HG02884 (cell line): ENCODE results near the gene CEP85L.

Experiments
- ATAC-seq: cut with Tn5 transposase; IDR thresholded peaks from one replicate; pipeline ENCODE4 v1.9.1; 2021; ENCODE audit warnings: mild to moderate bottlenecking, moderate library complexity; ENCODE audit not compliant: unreplicated experiment

Gene CEP85L

DNA sequence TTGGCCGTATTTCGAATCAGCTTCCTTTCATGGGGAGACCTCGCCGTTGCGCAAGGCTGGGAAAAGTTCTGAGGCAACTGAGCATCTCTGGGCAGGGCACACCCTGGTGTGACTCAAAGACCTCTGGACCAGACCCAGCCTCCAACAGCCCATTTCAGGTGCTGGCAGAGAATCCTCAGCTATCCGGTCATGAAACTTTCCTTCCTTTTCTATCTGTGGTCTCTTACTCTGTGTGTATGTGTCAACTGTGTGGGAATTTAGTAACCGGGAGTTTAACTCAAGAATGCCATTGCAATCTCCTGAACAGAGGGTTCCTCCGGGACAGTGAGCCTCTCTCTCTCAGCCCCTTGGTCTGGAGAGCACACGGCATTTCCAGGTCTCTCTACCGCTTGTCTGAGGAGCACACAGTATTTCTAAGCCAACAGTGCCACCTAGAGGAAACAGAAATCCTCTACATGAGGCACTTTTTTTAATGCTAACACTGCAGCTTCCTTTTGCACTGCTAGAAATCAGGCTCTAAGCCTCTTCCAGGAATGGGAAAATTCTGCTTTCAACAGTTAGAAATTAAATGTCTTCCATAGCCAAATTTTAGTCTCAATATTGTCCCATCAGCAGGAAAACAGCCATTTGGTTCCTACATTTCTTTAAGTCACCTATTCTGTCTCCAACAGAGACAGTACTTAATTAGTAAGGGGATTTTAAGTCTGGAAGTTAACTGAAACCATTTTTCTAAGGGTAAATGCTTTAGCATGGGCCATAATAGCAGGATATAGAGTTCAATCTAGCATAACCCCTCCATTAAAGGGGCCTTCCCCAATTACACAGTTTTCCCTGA is 70.6 kb downstream of the CEP85L start:
- ATAC-seq = peak; percentile 80

DNA sequence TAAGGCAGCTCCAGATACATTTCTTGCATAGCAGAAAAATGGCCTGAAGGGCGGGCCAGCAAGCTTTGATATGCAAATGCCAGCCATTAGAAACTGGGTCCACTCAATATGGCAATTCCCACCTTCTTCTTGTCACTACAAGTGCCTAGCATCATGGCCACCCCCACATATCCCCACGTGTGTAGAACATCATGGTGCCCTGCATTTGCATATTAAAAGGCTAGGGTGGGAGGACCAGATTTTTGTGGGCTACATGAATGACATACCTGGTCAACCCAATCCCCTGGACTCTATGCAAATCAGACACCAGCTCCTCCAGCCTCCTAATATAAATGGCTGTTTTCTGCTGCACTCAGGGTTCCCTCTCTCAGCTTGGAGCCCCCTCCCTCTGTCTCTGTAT is 71.6 kb downstream of the CEP85L start:
- ATAC-seq = no peak

DNA sequence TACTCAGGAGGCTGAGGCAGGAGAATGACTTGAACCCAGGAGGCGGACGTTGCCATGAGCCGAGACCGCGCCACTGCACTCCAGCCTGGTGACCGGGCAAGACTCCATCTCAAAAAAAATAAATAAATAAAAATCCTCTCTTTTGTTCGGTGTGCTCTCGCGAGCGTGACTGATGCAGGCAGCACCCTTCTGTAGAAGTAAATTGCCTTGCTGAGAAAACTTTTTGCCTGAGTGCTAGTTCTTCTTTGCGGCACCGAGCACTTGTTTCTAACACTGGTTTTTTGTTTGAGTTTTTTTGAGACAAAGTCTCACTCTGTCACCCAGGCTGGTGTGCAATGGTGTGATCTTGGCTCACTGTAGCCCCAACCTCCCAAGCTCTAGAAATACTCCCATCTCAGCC is 72.8 kb downstream of the CEP85L start:
- no peak for ATAC-seq

DNA sequence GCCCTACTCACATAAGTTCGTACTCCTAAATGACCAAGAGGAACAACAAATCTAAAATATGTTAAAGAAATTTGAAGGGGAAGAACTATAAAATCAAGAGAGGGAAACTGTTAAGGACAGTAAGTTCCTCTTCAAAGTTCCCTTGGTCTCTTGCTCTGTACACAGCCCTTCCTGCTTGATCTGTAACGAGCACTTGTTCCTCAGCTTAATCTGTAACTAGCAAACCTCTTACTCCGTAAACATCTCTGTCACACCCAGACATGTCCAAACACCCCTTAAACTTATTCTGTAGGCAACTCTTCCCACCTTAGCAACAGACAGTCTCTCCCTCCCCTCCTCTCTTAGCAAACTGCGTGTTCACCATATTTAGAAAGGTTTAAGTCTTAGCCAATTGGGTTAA is 73.4 kb downstream of the CEP85L start:
- ATAC-seq = no peak

DNA sequence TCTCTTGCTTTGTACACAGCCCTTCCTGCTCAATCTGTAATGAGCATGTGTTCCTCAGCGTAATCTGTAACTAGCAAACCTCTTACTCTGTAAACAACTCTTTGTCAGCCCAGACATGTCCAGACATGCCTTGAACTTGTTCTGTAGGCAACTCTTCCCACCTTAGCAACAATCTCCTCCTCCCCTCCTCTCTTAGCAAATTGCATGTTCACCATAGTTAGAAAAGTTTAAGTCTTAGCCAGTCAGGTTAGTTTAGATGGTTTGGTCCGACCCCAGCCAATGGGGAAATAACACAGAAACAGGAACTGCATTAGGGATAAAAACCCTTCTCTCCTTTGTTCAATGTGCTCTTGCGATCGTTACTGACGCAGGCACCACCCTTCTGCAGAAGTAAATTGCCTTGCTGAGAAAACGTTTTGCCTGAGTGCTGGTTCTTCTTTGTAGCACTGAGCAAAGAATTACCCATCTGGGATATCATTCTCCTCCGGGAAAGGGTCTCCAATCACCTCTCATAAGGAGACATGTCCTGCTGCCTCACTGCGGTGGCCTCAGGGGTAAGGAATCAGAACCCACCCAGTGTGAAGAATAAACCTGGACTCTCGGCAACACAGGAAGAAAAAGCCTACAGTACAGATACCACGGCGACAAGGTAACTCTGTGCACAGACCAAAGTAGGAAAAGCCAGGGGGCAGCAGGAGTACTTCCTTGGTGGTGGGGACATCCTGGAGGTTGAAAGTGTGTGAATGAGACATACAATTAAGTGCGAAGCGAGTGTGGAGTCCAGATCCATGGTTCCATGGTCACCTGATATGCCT is 77.1 kb downstream of the CEP85L start:
- ATAC-seq = no peak

DNA sequence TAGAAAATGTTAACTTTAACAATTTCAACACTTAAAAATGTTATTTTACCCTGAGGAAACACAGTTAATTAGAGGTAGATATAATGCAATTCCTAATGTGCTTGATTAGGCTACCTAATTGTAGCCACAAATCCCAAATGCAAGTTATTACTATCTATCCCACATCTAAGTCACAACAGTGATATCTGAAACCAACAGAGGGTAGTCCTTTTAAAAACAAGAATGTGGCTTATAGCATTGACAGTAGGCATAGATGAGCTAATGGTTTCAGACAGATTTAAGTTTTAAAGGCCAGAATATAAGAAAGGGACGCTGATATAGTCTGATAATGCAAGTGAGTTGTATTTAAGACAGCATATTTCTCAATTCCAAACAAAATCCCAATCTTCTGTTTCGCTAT is 80.3 kb downstream of the CEP85L start:
- ATAC-seq = no peak

DNA sequence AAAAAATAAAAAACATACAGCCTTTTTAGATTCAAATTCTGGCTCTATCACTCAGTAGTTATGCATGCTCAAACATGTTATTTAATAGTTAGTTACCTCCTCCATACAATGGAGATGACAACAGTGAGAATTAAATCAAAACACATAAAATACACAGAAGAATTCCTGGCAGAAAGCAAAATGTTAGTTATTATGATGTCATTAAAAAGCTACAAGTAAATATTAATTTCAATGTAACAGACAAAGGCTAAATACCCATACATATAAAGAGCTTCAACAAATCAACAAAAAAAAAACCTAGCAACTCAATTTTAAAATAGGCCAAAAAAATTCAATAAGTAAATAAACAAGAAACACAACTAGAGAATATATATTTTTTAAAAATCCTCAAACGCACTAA is 81.9 kb downstream of the CEP85L start:
- no peak for ATAC-seq

DNA sequence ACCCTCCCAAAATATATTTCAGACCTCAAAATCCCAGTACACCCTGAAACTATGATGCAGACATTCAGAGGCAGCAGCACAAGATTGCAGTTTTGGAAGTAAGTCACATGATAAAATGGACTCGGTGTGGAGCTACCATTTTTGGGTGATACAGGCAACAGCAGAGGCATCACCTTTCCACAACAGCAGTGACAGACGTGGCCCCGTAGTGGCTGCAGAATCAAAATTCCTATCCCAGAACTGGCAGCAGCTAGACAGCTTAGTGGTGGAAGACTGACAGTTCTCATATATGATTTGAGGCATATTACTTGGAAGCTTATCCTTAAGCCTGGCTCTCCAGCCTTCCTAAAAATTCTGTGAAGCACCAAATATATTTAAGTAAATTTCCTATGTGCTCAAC is 83.4 kb downstream of the CEP85L start:
- ATAC-seq = no peak

DNA sequence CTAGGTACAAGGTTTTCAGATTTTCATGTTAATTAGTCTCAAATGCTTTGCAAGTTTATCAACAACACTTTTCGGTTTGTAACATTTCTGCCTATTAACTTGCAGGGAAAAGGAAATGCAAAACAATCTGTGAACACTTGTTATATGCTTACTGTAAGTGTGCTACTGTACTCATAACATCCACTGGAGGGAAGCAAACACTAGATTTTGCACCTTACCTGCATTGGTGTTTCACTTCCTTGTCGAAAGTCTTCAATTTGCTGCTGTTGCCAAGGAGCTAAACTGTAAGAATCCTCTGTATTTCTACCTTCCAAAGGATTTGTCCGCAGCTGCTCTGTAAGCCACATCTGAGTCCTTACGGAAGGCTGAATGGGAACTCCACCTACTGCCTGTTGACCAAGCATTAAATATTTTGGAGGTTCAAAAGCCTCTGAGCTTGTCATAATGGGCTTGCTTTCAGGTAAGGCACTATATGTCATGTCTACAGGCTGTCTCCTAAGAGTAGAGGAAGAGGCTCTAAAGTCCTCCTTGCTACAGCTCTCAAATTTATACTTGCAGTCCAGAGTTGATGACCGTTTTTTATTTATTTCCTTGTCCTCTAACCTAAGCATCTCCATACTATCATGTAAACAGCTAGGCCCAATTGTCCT is 86.0 kb downstream of the CEP85L start:
- peak; percentile 99 for ATAC-seq

DNA sequence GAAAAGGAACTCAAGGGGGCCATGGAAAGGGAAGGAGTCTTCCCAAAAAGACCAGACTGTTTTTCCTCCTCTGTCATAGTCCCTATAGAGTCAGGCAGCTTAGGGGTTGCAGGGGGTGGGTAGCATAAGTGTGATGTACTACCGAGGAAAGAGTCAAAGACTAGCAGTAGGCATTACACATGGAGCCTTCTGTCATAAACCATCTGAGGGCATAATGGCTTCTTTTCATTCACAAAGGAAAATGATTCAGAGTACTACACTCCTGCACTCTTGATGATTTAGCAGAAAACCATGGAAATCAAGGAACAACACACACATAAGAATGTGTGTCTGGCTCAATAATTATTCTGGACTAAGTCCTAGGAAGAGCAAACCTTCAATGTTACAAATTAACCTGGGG is 88.4 kb downstream of the CEP85L start:
- no peak for ATAC-seq

DNA sequence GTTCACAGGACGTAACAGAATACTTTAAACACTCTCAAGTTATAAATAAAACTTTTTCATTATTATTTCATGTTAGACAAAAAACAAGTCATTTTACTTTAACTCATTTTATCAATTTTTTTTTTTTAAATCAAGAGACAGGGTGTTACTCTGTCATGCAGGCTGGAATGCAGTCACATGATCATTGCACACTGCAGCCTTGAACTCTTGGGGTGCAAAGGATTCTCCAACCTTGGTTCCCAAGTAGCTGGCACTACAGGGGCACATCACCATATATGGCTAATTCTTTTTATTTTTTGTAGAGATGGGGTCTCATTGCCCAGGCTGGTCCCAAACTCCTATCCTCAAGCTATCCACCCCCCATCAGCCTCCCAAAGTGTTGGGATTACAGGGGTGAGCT is 89.1 kb downstream of the CEP85L start:
- ATAC-seq = no peak

DNA sequence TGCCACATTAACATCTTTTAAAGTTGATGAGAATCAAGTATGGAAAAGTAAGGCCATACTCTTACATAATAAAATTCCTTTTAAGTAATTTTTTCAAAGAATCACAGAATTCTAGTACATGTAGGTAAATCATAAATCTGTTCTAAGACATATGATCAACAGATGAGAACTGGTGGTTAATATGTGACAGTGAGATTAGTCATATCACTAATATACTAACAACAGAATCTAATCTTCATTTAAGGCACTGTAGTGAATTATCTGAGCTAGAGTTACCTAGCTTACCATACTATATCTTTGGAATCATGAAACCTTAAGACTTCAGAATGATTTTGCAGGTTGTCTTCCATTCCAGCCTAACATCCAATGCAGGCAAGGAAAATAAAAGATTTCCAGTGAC is 91.7 kb downstream of the CEP85L start:
- ATAC-seq = no peak

DNA sequence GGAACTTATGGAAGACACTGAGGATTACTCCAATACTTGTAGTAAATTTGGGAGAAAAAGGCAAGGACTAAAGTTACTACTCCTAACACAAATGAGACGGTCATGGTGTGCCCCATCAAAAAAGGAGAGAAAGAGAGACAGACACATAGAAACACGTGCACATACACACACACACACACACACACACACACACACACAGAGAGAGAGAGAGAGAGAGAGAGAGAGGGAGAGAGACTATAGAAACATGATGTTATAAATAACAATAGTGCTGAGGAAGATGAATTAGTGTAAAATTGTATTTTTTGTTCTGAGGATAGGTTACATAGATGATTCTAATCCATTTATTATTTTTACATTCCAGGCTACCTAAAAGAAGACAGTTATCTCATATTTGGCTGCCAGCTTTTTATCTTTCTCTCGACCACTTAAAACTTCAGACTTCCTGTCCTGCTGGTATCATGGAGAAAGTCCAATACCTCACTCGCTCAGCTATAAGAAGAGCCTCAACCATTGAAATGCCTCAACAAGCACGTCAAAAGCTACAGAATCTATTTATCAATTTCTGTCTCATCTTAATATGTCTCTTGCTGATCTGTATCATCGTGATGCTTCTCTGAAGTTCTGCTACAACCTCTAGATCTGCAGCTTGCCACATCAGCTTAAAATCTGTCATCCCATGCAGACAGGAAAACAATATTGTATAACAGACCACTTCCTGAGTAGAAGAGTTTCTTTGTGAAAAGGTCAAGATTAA is 92.8 kb downstream of the CEP85L start:
- peak; percentile 52 for ATAC-seq

DNA sequence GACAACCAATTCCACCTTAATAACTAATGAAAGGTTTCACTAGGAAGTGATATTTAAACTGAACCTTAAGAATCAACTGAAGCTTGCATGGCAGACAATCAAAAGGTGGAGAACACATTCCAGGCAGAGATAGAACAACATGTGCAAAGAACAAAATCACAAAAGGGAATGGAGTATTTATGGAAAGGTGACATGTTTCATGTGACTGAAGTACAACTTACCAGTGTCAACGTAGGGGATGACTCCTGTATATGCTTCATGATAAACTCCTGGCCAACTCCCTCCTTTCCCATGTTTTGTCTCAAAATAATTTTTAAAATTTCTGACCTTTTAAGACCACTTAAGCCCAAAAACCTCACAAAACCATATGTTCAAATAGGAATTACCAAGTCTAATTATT is 96.7 kb downstream of the CEP85L start:
- ATAC-seq = no peak

DNA sequence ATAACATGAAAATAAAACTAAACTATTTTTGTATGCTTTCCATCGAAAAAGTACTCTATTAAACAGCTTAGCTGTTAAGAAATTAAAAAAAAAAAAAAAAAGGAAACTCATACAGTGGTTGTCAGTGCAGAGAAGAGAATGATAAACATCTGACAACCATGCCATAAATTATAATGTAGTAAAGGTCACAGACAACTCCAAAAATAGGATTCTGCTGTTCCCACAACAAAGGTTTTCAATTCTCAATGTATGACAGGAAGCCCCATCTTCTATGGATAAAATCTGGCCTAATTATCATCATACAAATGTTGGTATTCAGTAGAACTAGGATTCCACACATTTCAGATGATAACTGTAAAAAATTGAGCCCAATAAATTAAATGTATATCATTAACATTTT is 98.3 kb downstream of the CEP85L start:
- no peak for ATAC-seq

DNA sequence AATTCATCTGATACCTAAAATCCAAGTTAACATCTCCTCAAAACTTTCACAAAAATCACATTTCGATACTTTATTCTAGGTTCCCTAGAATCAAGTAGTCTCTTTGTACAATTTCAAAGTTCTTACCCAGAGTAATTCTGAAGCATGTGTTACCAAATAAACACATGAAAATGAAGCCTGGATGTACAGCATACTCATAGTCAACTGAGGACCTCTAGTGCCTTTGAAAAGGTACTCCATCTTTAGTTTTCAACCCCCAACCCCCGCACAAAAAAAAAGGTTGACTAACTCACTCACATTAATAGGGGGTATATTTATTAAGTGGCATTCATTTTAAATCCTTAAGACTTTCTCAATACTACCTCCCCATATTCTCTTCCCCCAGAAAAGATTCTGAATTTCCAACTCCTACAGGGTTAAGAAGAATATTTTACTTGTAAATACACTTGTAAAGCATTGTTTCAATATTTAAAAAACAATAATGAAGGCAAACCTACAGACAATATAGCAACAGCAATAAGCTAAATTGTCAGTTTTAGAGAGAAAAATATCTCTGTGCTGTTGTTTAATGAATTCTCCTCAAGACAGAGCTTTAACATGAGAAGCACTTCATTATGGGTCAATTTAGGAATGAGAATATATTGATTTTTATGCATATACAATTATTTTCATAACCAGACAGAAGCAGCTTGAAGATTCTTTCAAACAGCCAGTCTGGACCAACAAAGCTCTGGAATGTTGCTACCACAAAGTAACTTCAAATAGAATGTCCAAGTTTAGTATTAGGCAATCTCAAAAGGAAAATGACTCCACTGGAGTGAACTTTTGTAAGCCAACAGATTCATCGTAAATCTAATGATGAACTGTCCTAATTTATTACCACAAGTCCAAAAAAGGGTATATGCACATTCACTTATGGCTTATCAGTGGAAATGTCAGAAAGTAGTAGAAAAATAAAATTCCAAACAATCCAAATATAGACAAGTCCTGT is 100.0 kb downstream of the CEP85L start:
- peak; percentile 95 for ATAC-seq

DNA sequence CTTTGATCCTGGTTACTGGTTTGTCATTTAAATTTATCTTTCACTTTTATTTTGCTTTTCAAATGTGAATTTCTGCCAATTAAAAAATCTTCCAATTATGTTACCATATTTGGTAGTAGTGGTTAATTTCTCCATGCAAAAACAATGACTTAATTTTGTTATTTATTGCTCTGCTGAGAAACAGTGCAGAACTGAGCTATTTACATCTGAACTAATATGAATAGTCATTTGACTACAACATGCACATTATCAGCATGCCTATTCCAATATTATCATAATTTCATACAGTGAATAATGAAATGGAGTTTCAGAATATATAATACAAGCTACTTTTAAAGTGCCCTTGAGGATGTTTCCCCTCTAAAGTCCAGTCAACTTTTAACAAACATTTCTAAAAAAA is 102.8 kb downstream of the CEP85L start:
- no peak for ATAC-seq

DNA sequence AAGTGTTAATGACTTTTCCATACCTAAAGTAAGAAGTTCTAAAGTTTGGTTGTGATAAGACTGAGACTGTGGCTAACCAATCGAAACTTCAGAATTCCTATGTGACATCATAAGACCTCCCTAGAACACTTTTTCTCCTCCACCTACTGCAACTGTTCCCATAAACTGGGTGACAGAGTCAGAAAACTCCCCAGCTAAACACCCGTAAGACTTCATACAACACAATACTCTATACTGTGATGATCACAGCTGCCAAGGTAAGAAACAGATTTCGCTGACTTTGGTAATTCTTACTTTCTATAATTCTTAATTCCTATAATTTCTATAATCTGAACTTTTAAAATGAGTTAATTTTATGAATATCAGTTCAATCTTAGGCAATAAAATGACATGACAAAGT is 103.3 kb downstream of the CEP85L start, which contains the start of gene PLN:
TSS of gene PLN (plus strand) at position 161 of the 400 bp plus-strand sequence. CDS start 10,626 bp downstream, outside the sequence.
- ATAC-seq = no peak

DNA sequence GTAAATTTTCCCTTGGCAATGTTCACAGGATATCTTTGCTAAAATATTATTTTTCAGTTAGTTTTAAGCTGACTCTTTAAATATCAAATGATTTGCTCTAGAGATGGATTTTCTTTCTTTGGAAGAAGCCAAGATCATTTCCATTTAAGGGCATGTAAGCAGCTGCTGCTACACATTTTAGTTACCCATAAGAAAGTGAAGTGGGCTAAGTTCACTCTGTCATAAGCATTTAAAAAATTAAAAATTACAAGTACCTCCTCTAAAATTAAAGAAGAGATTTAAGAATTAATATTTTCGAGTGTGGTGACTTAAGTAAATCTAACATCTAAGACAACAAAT is 104.5 kb downstream of the CEP85L start:
- ATAC-seq = no peak
